HUES6 (cell line): Measurements from ENCODE around the gene MORC3.
"Not testable (repeated sequence)": the region's sequence is repeated elsewhere in the genome, so short reads cannot be mapped to it uniquely, and the experiment has no call there.

ENCODE experiments used
- H3K27ac ChIP-seq: 2 replicates; pipeline ENCODE4 v1.7.0; 2013; ENCODE audit warnings: low read depth, mild to moderate bottlenecking, low read length, inconsistent platforms
- H3K27me3 ChIP-seq: 2 replicates; pipeline ENCODE4 v1.6.1; 2013; ENCODE audit warnings: low read length; ENCODE audit not compliant: control insufficient read depth, insufficient read depth
- H3K36me3 ChIP-seq: 2 replicates; pipeline ENCODE4 v1.6.1; 2013; ENCODE audit warnings: low read length; ENCODE audit not compliant: control insufficient read depth, insufficient read depth
- H3K4me1 ChIP-seq: 2 replicates; pipeline ENCODE4 v1.6.1; 2013; ENCODE audit warnings: low read length; ENCODE audit not compliant: control insufficient read depth, insufficient read depth
- H3K4me3 ChIP-seq: 2 replicates; pipeline ENCODE4 v1.5.1; 2013; ENCODE audit warnings: low read depth, low read length
- H3K9ac ChIP-seq: one replicate; pipeline ENCODE4 v1.6.1; 2013; ENCODE audit warnings: mild to moderate bottlenecking, low read length
- H3K9me3 ChIP-seq: 2 replicates; pipeline ENCODE4 v1.6.1; 2013; ENCODE audit warnings: low read depth, low read length; ENCODE audit not compliant: control insufficient read depth, insufficient read depth

Gene MORC3

DNA sequence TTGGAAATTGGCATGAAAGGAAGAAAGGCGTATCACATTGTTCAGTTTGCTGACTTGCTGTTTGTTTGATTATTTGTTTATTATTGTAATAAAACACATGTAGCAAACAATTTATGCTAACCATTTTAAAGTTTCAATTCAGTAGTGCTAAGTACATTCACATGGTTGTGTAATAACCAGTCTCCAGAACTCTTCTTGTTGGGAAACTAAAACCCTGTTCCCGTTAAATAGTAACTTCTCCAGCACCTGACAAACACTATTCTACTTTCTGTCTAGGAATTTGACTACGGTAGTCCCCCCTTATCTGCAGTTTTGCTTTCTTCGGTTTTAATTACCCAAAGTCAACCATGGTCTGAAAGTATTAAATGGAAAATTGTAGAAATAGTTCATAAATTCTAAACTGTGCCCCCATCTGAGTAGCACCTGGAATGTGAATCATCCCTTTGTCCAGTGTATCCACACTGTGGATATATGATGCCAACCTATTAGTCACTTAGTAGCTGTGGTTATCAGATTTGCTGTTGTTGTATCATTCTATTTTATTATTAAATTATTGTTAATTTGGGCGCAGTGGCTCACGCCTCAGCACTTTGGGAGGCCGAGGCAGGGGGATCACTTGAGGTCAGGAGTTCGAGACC is 5.5 kb downstream of the MORC3 start:
- Histone ChIP-seq H3K27me3 (no peaks in the 10 kb centered on the region), H3K27ac (no peak overlapping the region), H3K9me3 (no peaks in the 10 kb centered on the region), H3K4me3 (no peak overlapping the region), H3K36me3 (peaks cover 7% of the 10 kb centered on the region), H3K4me1 (peaks cover 6% of the 10 kb centered on the region), H3K9ac (no peak overlapping the region)

- no peak overlapping the region for H3K27ac ChIP-seq
- H3K4me1 ChIP-seq = no peaks in the 10 kb centered on the region
- no peaks in the 10 kb centered on the region for H3K9me3 ChIP-seq
- peaks cover 13% of the 10 kb centered on the region for H3K36me3 ChIP-seq
- H3K27me3 ChIP-seq = no peaks in the 10 kb centered on the region
- no peak overlapping the region for H3K9ac ChIP-seq
- no peak overlapping the region for H3K4me3 ChIP-seq
Measured at GRCh38 chr21:36330904-36331303, 10.9 kb downstream of the MORC3 start.

- H3K27ac ChIP-seq = no peak overlapping the region
- H3K36me3 ChIP-seq = peaks cover 65% of the 10 kb centered on the region
- H3K27me3 ChIP-seq = no peaks in the 10 kb centered on the region
- H3K4me3 ChIP-seq = no peak overlapping the region
- H3K9me3 ChIP-seq = no peaks in the 10 kb centered on the region
- no peak overlapping the region for H3K9ac ChIP-seq
- no peaks in the 10 kb centered on the region for H3K4me1 ChIP-seq
Measured at GRCh38 chr21:36337099-36337509, 17.1 kb downstream of the MORC3 start.

- no peak overlapping the region for H3K27ac ChIP-seq
- H3K4me3 ChIP-seq = no peak overlapping the region
- H3K4me1 ChIP-seq = no peaks in the 10 kb centered on the region
- H3K36me3 ChIP-seq = peaks cover 78% of the 10 kb centered on the region
- H3K27me3 ChIP-seq = no peaks in the 10 kb centered on the region
- no peak overlapping the region for H3K9ac ChIP-seq
- no peaks in the 10 kb centered on the region for H3K9me3 ChIP-seq
Measured at GRCh38 chr21:36338975-36339374, 19.0 kb downstream of the MORC3 start.

GRCh38 chr21:36342581-36342980 is 22.6 kb downstream of the MORC3 start:
- H3K4me3 ChIP-seq, H3K27ac ChIP-seq, H3K4me1 ChIP-seq, H3K27me3 ChIP-seq, H3K9me3 ChIP-seq, H3K9ac ChIP-seq: not testable (repeated sequence)
- H3K36me3 ChIP-seq = peaks cover 92% of the 10 kb centered on the region

DNA sequence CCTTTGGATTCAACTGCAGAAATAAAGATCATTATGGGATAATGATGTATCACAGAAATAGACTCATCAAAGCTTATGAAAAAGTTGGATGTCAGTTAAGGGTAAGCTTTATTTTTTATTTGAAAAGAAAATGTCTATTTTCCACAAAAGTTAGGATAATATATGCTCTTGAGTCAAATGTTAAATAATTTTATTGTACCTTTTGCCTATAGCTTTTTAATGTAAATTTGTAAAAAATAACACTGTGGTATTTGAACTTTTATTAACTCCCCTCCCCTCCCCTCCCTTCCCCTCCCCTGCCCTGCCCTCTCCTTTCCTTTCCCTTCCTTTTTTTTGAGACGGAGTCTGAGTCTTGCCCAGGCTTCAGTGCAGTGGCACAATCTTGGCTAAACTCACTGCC is 24.9 kb downstream of the MORC3 start:
- no peaks in the 10 kb centered on the region for H3K27me3 ChIP-seq

DNA sequence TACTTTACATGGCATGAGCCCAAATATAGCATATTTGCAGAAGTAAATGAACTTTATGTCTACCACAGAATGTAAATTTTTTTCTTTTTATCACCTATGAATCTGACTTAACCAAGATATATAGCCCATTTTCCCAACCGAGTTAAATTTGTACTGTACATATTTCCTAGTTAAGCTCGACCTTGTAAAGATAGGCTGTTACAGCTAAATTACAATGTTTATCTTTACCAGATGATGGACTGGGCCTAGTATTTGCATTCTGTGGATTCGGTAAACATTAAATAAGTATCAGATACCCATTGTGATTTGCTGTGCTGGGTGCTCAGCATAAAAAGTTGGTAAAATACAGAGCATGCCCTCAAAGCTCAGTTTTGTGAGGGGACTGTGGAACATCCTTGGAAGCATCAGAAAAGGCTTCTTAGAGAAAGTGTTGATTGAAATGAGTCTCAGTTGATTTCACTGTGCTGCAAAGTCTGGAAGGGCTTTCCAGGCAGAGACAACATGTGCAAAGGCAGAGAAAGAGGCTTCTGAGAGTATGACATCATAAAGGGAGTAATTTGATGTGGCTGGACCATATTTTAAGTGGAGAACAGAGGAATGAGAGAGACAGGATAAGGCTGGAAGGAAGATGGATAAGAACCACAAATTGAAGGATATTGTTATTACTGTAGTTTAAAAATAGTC is 27.4 kb downstream of the MORC3 start:
- H3K27me3 ChIP-seq = no peaks in the 10 kb centered on the region
- H3K27ac ChIP-seq = no peak overlapping the region
- no peak overlapping the region for H3K4me3 ChIP-seq
- H3K9me3 ChIP-seq = no peaks in the 10 kb centered on the region
- H3K4me1 ChIP-seq = no peaks in the 10 kb centered on the region
- H3K9ac ChIP-seq = no peak overlapping the region
- peaks cover 94% of the 10 kb centered on the region for H3K36me3 ChIP-seq

More for the DNA sequence above, 24.9 kb downstream of the MORC3 start:
- H3K4me1 ChIP-seq = no peaks in the 10 kb centered on the region
- H3K27ac ChIP-seq = no peak overlapping the region
- H3K9me3 ChIP-seq = no peaks in the 10 kb centered on the region
- H3K4me3 ChIP-seq = no peak overlapping the region
- peaks cover 92% of the 10 kb centered on the region for H3K36me3 ChIP-seq
- H3K9ac ChIP-seq = no peak overlapping the region

- no peak overlapping the region for H3K9ac ChIP-seq
- H3K27ac ChIP-seq = no peak overlapping the region
- no peak overlapping the region for H3K4me3 ChIP-seq
- H3K4me1 ChIP-seq = no peaks in the 10 kb centered on the region
- peaks cover 95% of the 10 kb centered on the region for H3K36me3 ChIP-seq
- no peaks in the 10 kb centered on the region for H3K27me3 ChIP-seq
- no peaks in the 10 kb centered on the region for H3K9me3 ChIP-seq
Measured at GRCh38 chr21:36347962-36348328, 27.9 kb downstream of the MORC3 start.

- Histone ChIP-seq H3K27ac (no peak overlapping the region), H3K9me3 (no peaks in the 10 kb centered on the region), H3K4me3 (no peak overlapping the region), H3K27me3 (no peaks in the 10 kb centered on the region), H3K36me3 (peaks cover 88% of the 10 kb centered on the region), H3K4me1 (no peaks in the 10 kb centered on the region), H3K9ac (no peak overlapping the region)
Measured at GRCh38 chr21:36349315-36349714, 29.3 kb downstream of the MORC3 start.

DNA sequence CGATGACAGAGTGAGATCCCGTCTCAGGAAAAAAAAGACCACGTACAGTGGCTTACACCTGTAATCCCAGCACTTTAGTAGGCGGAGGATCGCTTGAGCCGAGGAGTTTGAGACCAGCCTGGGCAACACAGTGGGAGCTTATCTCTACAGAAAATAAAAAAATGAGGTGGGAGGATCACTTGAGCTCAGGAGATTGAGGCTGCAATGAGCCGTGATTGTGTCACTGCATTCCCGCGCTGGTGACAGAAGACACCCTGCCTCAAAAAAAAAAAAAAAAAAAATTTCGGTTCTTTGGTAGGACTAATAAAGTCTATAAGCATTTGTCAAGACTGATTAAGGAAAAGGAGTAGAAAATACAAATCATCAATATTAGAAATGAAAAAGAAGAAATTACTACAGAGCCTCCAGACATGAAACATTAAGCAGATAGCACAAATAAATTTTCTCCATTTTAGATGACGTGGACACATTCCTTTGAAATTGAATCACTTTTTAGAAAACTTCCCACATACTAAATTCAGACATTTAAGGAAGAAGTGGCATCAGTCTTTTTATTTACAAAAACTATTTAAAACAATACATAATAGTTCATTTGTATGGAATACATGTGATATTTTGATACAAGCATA is 30.4 kb downstream of the MORC3 start:
- peaks cover 88% of the 10 kb centered on the region for H3K36me3 ChIP-seq

GRCh38 chr21:36354918-36355680 is 35.1 kb downstream of the MORC3 start:
- H3K36me3 ChIP-seq = peaks cover 82% of the 10 kb centered on the region
- H3K4me3 ChIP-seq = no peak overlapping the region
- H3K27me3 ChIP-seq = no peaks in the 10 kb centered on the region
- H3K9me3 ChIP-seq = no peaks in the 10 kb centered on the region
- H3K9ac ChIP-seq = no peak overlapping the region
- H3K4me1 ChIP-seq = no peaks in the 10 kb centered on the region
- H3K27ac ChIP-seq = no peak overlapping the region

More for the DNA sequence above, 30.4 kb downstream of the MORC3 start:
- H3K27me3 ChIP-seq = no peaks in the 10 kb centered on the region
- H3K27ac ChIP-seq = no peak overlapping the region
- no peak overlapping the region for H3K4me3 ChIP-seq
- H3K9ac ChIP-seq = no peak overlapping the region
- no peaks in the 10 kb centered on the region for H3K9me3 ChIP-seq
- no peaks in the 10 kb centered on the region for H3K4me1 ChIP-seq
